ENCODE results near the gene HCN3. TPM values are rescaled to one million over a fixed set of nuclear protein-coding genes. Genes with fewer than 3 reads are reported as not detected.
A peak's percentile ranks its signal among the peaks of the same experiment; 100 is the strongest.

Gene HCN3
- polyA plus RNA-seq, 1 donor from 2014 or later, result 53.2 TPM

GRCh38 chr1:155255243-155256007, 21.8 kb upstream of the HCN3 start, which contains the start of gene ENTREP3:
Gene ENTREP3 (minus strand): TSS chr1:155255483. CDS start chr1:155254877, 606 bp downstream.
- Histone ChIP-seq H3K27me3 (ENCODE audit: insufficient read depth, low read depth, low read length) (no peaks in the 10 kb centered on the region), H3K4me2 (ENCODE audit: low read length) (peak within 1 kb of the TSS; percentile 80), H3K79me2 (replicated peaks; ENCODE audit: insufficient read depth, low read length) (peaks cover 8% of the 10 kb centered on the region), H2AFZ (ENCODE audit: low read depth, low read length) (peak within 1 kb of the TSS; percentile 56), H3K9me3 (ENCODE audit: low read length) (no peaks in the 10 kb centered on the region), H3K36me3 (ENCODE audit: insufficient read depth, low read length) (no peaks in the 10 kb centered on the region), H3F3A (ENCODE audit: insufficient read depth, low read length, poor library complexity, severe bottlenecking) (no peaks in the 10 kb centered on the region), H3K9ac (ENCODE audit: low read length) (peak within 1 kb of the TSS; percentile 91), H3K27ac (ENCODE audit: low read length) (peak within 1 kb of the TSS; percentile 67), H4K20me1 (ENCODE audit: insufficient read depth) (no peaks in the 10 kb centered on the region), H3K9me2 (ENCODE audit: insufficient read depth, low read length) (no peaks in the 10 kb centered on the region), H3K4me3 (ENCODE audit: low read length) (peak within 1 kb of the TSS; percentile 94)
- TF ChIP-seq CTCF (IDR thresholded peaks at IDR 0.05; ENCODE audit: poor library complexity, severe bottlenecking) (peak; percentile 19), EZH2 (IDR thresholded peaks at IDR 0.05; ENCODE audit: borderline replicate concordance, insufficient read depth, low read length, poor library complexity, severe bottlenecking) (no peak), MXI1 (conservative IDR thresholded peaks at IDR 0.05; ENCODE audit: poor library complexity, severe bottlenecking) (peak; percentile 76), RAD21 (conservative IDR thresholded peaks at IDR 0.05) (peak; percentile 24), EP300 (conservative IDR thresholded peaks at IDR 0.05; ENCODE audit: poor library complexity, severe bottlenecking) (peak; percentile 29), SMC3 (conservative IDR thresholded peaks at IDR 0.05; ENCODE audit: poor library complexity) (peak; percentile 43), POLR2AphosphoS5 (IDR thresholded peaks at IDR 0.05) (peak; percentile 93), TAF1 (IDR thresholded peaks at IDR 0.05; ENCODE audit: low read depth) (peak; percentile 64)
- TF ChIP-seq, protein P1, sequence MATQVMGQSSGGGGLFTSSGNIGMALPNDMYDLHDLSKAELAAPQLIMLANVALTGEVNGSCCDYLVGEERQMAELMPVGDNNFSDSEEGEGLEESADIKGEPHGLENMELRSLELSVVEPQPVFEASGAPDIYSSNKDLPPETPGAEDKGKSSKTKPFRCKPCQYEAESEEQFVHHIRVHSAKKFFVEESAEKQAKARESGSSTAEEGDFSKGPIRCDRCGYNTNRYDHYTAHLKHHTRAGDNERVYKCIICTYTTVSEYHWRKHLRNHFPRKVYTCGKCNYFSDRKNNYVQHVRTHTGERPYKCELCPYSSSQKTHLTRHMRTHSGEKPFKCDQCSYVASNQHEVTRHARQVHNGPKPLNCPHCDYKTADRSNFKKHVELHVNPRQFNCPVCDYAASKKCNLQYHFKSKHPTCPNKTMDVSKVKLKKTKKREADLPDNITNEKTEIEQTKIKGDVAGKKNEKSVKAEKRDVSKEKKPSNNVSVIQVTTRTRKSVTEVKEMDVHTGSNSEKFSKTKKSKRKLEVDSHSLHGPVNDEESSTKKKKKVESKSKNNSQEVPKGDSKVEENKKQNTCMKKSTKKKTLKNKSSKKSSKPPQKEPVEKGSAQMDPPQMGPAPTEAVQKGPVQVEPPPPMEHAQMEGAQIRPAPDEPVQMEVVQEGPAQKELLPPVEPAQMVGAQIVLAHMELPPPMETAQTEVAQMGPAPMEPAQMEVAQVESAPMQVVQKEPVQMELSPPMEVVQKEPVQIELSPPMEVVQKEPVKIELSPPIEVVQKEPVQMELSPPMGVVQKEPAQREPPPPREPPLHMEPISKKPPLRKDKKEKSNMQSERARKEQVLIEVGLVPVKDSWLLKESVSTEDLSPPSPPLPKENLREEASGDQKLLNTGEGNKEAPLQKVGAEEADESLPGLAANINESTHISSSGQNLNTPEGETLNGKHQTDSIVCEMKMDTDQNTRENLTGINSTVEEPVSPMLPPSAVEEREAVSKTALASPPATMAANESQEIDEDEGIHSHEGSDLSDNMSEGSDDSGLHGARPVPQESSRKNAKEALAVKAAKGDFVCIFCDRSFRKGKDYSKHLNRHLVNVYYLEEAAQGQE (IDR thresholded peaks at IDR 0.05; ENCODE audit: borderline replicate concordance), result no peak

GRCh38 chr1:155256058-155256852, 21.0 kb upstream of the HCN3 start:
- Histone ChIP-seq H3K4me2 (ENCODE audit: low read length) (no peak overlapping the region), H3K27ac (ENCODE audit: low read length) (peak overlapping the region; percentile 67)

More at GRCh38 chr1:155256058-155256852, 21.0 kb upstream of the HCN3 start:
- TF ChIP-seq, protein P1 (IDR thresholded peaks at IDR 0.05; ENCODE audit: borderline replicate concordance), result no peak
- TF ChIP-seq POLR2AphosphoS5 (IDR thresholded peaks at IDR 0.05) (no peak), SMC3 (conservative IDR thresholded peaks at IDR 0.05; ENCODE audit: poor library complexity) (no peak), EP300 (conservative IDR thresholded peaks at IDR 0.05; ENCODE audit: poor library complexity, severe bottlenecking) (no peak), MXI1 (conservative IDR thresholded peaks at IDR 0.05; ENCODE audit: poor library complexity, severe bottlenecking) (no peak), RAD21 (conservative IDR thresholded peaks at IDR 0.05) (no peak), EZH2 (IDR thresholded peaks at IDR 0.05; ENCODE audit: borderline replicate concordance, insufficient read depth, low read length, poor library complexity, severe bottlenecking) (no peak), TAF1 (IDR thresholded peaks at IDR 0.05; ENCODE audit: low read depth) (no peak), CTCF (IDR thresholded peaks at IDR 0.05; ENCODE audit: poor library complexity, severe bottlenecking) (no peak)
- no peaks in the 10 kb centered on the region for H3F3A ChIP-seq (ENCODE audit: insufficient read depth, low read length, poor library complexity, severe bottlenecking)
- no peaks in the 10 kb centered on the region for H3K9me3 ChIP-seq (ENCODE audit: low read length)
- H4K20me1 ChIP-seq (ENCODE audit: insufficient read depth), result no peaks in the 10 kb centered on the region
- H3K27me3 ChIP-seq (ENCODE audit: insufficient read depth, low read depth, low read length), result no peaks in the 10 kb centered on the region
- peak overlapping the region; percentile 91 for H3K9ac ChIP-seq (ENCODE audit: low read length)
- H3K9me2 ChIP-seq (ENCODE audit: insufficient read depth, low read length), result no peaks in the 10 kb centered on the region
- no peak overlapping the region for H2AFZ ChIP-seq (ENCODE audit: low read depth, low read length)
- H3K36me3 ChIP-seq (ENCODE audit: insufficient read depth, low read length), result no peaks in the 10 kb centered on the region
- H3K4me3 ChIP-seq (ENCODE audit: low read length), result peak overlapping the region; percentile 94
- H3K79me2 ChIP-seq (replicated peaks; ENCODE audit: insufficient read depth, low read length), result peaks cover 16% of the 10 kb centered on the region
